ENCODE results near the gene DNAJC5.

DNA sequence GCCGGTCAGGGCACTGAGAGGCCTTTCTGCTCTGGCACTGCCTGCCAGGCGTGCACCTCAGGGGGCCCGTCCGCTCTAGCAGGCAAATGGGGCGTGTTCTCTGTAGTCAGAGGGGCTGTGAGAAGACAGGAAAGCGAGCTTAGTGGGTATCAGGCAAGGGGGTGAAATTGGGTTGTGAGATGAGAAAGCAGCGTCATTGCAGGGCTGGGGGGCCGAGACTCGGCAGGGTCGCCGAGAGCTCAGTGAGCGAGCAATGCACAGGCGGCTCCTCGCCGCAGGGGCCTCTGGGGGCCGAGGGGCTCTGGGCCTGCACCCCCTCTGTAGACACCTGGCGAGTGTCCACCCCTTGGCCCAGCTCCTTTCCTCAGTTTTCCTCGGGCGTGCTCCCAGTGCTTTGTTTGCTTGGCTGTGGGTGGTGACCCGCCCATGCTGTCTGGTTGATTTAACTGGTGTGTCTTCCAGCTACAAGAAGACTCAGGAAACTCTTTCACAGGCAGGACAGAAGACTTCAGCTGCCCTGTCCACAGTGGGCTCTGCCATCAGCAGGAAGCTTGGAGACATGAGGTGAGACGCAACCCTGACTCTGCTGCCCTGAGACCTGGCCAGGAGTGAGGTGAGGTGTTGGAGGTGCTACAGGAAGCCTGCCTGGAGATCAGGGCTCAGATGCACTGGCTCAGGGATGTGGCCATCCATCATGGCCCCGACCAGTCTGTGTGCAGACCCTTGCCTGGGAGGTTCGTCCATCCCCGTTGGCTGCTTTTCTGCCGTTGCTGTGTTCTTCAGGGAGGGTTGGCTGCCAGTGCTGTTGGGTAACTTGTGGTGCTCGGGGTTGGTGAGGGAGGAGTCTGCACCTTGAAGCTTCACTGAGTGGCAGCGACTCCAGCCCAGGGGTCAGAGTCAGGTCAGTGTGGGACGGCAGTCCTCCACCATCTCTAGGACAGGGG, 12.4 kb upstream of the DNAJC5 start:
- TF ChIP-seq, protein P1, sequence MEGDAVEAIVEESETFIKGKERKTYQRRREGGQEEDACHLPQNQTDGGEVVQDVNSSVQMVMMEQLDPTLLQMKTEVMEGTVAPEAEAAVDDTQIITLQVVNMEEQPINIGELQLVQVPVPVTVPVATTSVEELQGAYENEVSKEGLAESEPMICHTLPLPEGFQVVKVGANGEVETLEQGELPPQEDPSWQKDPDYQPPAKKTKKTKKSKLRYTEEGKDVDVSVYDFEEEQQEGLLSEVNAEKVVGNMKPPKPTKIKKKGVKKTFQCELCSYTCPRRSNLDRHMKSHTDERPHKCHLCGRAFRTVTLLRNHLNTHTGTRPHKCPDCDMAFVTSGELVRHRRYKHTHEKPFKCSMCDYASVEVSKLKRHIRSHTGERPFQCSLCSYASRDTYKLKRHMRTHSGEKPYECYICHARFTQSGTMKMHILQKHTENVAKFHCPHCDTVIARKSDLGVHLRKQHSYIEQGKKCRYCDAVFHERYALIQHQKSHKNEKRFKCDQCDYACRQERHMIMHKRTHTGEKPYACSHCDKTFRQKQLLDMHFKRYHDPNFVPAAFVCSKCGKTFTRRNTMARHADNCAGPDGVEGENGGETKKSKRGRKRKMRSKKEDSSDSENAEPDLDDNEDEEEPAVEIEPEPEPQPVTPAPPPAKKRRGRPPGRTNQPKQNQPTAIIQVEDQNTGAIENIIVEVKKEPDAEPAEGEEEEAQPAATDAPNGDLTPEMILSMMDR (IDR thresholded peaks at IDR 0.05), result no peak
- TF ChIP-seq POLR2A (IDR thresholded peaks at IDR 0.05), result no peak
